GM18526 (cell line): ENCODE measurements around the gene HPCAL1.

Experiments used
- POLR2A ChIP-seq: IDR thresholded peaks from 3 replicates; pipeline ENCODE4 v1.6.1; 2011; ENCODE audit not compliant: insufficient read length; ENCODE audit errors: extremely low read depth

Gene HPCAL1

DNA sequence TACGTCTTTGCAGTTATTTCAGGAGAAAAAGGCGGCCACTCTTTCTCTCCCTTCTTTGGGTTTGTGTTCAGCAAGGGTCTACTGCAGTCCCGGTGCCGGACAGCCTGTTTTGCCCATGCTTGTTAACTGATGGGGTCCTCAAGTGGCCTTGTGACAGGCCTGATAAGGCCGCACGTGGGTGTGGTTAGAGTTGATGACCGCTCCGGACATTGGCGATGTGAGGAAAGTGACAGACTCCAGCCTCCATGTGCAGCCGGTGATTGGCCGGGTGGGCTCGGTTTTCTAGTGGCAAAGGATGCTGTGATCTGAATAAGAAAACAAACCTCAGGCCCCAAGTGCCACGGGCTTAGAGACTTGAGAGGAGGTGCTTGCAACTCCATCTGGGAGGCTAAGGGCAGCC lies 15.6 kb downstream of the HPCAL1 start:
- no peak for TF ChIP-seq POLR2A

DNA sequence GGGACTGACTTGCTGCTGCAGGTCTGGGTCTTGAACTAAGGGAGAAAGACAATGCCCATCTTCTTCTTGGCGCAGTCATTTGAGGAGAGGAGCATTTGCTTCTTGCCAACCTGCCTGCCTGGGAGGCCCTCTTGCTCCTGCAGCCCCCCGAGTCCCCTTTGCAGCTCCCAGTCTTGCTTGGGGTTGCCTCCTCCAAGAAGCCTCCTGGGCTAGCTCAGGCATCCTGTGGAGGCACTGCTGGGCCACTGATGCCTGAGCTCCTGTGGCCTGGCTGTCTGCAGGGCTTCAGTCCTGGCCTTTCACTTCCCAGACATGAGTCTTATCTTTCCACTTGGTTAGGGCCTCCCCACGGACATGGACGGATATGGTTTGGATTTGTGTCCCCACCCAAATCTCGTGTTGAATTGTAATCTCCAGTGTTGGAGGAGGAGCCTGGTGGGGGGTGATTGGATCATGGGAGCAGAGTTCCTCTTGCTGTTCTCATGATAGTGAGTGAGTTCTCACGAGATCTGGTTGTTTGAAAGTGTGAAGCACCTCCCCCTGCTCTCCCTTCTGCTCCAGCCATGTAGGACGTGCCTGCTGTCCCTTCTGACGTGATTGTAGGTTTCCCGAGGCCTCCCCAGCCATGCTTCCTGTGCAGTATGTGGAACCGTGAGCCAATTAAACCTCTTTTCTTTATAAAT lies 17.3 kb downstream of the HPCAL1 start:
- TF ChIP-seq POLR2A: no peak

DNA sequence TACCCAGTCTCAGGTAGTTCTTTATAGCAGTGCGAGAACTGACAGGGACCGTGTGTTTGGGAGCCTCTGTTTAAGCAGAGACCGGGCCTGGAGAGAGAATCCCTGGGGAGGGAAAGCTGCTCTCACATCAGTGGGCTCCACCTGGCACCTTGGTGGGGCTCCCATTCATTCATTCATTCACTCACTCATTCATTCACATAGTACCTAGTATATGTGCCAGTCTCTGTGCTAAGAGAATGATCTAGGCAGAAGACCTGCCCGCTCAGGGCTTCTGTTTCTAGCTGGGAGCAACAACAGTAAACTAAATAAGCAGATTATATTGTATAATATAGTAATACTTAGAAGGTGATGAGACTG lies 17.8 kb downstream of the HPCAL1 start:
- TF ChIP-seq POLR2A: no peak

DNA sequence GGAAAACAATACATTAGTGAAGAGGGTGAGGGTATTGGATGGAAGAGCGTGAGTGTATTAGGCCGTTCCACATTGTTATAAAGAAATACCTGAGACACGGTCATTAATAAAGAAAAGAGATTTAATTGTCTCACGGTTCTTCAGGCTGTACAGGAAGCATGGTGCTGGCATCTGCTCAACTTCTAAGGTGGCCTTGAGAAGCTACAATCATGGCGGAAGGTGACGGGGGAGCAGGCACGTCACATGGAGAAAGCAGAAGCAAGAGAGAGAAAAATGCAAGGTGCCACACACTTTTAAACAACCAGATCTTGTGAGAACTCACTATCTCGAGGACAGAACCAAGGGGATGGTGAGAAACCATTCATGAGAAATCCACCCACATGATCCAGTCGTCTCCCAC lies 18.2 kb downstream of the HPCAL1 start:
- TF ChIP-seq POLR2A: no peak

DNA sequence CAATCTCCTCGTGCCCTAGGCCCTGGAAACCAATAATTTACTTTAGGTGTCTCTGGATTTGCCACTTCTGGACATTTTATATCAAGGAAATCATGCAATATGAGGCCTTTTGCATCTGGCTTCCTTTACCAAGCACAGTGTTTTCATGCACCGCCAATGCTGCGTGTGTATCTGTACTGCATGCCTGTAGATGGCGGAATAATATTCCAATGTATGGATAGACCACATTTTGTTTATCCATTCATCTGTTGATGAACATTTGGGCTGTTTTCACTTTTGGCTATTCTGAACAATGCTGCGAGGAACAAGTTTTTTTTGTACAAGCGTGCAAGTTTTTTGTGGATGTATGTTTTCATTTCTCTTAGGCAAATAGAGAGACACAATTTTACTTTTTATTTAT lies 18.9 kb downstream of the HPCAL1 start:
- TF ChIP-seq POLR2A: no peak

DNA sequence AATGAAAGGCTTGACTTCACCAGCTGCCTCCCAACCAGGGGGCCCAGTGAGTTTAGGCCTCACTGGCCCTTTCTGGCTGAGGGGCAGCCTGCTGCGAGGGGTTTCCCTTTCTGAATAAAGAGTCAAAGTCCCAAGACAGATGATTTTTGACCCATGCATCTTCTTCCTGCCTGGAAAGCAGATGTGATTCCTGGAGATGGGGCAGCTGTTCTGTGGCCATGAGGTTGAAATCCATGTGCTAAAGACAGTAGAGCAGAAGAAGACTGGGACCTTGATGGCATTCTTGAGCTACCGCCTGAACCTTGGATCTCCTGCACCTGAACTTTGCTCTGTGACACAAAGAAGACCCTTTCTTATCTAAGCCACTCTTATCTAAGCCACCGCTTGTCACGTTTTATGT lies 19.8 kb downstream of the HPCAL1 start:
- no peak for TF ChIP-seq POLR2A

DNA sequence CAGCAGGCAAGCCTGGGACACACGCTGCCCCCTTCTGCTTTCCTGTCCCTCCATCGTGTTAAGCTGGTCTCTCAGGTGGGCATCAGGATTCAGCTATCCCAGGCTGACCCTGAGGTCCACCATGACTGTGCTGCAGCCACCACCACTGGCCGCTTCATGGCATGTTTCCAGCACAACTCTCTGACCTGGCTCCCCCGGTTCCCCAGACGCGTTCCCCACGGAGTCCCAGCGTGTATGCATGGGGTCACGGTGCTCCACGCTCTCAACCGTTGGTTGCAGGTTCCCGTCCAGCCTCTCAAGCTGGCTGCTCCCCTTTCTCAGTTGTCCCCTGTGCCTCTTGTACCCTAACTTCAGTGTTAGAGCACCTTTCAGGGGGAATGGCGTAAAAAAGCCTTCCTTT lies 20.3 kb downstream of the HPCAL1 start:
- TF ChIP-seq POLR2A: no peak

DNA sequence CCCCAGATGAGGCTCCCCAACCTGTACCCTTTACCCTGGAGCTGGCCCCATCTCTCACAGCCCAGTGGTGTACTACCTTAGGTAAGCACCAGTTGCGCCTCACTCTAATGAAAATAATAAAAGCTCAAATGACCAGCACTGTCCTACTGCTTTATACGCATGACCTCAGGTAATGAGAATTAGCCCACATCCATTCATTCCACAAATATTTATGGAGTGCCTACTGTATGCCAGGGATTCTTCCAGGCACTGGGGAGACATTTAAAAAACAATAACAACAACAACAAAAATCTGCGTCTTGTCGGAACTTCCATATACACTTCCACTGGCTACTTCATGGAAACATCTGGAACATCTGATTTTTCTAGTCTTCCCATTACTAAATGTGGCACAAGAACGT lies 20.8 kb downstream of the HPCAL1 start:
- TF ChIP-seq POLR2A: no peak

DNA sequence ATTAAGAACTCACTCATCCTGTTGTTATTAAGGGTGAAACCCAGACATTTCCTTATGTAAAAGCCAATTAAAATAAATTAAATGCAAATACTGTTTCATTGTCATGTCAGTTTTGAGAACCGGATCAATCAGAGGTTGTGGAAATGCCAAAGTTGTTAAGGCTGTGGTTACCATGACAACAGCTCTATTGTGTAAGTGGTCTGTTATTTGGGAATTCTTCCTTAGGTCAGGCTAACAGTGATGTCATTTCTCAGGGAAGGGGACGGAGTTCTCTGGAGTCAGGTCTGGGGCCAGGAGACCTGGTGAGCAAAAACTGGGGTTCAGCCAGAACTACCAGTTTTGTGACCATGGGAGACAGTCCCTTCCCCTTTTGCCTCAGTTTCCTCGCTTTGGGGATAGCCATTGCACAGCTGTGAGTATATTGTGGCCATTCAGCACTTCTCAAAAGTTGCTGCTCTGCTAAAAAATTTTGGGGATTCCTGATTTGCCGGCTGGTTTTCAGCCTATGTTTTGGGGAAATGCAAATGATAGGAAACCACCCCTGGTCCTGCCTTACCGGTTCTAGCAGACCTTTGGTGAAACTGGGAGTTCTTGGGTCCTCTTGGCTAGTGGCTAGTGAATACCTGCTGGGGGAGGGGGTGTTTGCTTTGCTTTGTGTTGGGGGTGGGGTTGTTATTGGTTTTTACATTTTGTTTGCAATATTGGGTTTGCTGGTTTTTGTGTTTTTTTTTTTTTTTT lies 21.6 kb downstream of the HPCAL1 start:
- TF ChIP-seq POLR2A: no peak

DNA sequence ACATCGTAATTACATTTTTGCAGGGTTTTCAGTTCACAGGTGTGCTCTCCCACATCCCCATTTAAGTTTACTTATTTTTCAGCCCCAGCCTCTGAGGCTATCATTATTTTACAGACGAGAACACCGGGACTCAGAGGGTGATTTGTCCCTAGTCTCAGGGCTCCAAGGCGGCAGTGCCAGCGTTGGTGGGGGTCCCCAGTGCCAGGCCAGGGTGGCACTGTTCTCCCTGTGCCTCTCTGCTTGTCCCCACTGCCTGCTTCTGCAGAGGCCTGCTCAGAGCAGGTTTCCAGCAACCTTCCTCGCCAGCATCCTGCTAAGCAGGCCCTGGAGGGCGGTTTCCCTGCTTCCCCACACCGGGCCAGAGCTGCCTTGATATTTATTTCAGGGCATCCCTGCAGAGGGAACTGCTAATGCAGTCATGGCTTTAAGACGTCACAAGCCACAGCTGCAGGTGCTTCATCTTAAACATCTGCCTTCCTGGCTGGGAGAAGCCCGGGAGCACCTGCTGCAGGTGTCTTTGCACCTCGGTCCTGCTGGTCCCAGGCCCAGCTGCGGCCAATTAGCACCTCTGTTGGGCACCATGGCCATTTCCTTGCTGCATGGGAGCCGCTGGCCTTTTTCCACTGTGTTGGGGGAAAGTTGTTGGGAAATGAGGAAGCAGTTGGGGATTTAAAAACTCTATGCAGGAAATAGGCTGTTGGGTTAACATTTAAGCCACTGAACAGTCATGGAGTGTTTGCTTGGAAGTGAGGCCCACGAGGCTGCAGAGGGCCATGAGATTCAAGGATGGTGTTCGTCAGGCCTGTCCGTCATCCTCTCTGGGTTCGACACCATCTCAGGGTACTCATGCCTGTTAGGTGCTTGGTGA lies 22.8 kb downstream of the HPCAL1 start:
- TF ChIP-seq POLR2A: no peak

DNA sequence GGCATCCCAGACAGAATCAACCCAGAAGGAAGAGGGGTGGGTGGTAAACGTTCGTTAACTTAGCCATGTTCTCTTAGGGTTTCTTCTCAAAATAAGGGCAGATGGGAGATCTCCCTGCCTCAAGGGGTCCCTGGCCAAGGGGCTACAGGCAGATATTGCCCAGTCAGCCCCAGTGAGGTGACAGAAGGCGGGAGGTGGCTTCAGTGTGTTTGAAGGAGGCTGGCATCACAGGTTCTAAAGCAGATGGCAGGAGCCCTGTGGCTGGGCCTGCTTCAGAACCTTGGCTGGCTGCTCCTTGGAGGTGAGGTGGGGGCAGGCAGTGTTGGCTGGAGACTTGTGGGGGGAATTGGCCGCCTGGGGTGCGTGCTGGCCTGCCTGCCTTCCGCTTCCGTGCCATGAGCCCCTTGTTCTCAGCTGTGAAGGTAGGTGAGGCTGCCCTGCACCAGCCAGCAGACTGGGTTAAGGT lies 23.5 kb downstream of the HPCAL1 start:
- no peak for TF ChIP-seq POLR2A

DNA sequence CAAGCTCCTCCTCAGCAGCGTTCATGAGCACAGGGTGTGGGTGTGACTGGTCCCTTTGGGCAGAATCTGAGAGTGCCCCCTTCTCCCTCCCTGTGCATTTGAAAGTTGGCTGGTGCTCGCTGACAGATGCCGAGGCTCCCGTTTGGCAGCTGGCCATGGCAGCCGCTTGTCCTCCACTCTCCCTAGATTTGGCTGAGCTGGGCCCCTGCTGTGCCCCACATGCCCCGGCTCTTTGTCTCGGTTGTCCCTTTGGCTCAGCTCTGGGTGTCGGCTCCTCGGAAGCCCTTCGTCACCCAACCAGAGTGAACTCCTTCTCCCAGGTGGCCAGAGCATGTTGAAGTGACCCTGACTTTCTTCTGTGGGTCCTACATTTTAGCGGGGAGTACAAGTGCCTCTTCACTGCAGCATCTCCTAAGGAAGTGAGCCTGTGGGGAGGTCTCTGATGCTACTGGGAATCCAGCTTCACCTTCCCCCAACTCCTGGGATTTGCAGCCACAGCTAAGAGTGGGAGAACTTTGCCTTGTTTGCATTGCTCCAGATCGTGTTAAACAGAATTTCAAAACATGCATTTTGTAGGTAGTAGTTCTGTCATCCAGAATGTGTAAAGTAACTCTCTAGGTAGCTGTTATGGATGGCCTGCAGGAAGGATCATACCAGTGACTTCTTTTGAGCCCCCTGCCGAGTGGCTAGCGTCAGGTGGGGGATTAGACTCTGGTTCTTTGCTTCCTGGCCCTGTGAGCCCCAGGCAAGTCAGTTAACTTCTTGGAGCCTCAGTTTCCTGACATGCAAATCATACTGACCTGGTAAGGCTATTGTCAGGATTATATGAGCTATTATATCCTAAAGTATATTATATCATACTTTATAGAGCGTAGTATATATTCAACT lies 24.2 kb downstream of the HPCAL1 start:
- no peak for TF ChIP-seq POLR2A

DNA sequence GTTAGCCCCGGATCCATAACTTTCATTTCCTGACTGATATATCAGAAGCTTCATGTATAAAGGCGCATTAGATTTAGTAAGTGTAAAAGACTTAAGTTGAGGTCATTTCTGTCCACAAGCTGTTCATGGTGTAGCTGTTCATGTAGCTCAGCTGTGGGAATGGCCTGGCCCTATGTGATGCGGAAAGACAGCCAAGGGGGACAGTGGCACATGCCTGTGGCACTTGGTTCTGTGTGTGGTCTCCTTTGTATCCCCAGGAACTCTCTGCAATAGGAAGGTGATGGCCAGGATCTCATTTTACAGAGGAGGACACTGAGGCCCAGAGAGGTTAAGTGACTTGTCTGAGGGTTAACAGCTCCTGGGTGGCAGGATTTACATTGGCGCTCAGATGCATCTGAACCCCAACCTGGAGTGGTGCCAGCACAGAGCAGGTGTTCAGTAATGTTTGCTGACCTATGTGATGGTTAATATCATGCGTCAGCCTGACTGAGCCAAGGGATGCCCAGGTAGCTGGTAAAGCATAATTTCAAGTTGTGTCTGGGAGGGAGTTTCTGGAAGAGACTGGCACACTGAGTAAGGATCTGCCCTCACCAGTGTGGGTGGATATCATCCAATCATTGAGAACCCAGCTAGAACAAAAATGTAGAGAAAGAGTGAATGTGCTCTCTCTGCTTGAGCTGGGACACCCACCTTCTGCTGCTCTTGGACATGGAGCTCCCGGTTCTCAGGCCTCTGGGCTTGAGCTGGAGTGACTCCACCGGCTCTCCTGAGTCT lies 25.4 kb downstream of the HPCAL1 start:
- no peak for TF ChIP-seq POLR2A

DNA sequence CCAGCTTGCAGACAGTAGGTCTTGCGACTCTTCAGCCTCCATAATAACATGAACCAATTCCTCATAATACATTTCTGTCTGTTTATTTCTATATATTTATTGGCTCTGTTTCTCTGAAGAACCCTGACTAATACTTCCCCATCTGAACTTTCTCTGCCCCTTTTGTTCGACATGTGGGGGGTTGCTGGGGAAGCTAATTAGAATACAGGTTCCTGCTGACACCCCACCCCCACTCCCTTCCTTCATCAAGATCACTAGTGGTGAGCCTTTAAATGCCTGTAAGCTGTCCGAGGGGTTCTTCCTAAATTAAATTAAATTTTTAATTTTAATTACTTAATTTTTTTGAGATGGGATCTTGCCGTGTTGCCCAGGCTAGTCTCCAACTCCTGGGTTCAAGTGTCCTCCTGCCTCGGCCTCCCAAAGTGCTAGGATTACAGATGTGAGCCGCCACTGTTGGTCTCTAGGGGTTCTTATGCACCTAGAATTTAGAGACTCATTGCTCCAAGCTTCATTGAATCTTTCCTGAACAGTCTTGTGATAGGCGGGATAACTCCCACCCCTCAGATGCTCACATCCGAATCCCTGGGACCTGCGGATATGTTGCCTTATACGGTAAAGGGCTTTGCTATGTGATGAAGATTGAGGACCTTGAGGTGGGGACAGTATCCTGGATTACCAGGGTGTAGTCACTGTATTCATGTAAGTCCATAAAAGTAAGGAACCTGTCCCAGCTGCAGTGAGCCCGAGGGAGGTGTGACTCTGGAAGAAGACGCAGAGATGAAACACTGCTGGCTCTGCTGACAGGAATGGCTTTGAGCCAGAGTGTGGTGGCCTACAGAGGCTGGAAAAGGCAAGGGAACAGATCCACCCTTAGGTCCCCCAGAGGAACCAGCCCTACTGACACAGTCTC lies 26.2 kb downstream of the HPCAL1 start:
- TF ChIP-seq POLR2A: no peak

DNA sequence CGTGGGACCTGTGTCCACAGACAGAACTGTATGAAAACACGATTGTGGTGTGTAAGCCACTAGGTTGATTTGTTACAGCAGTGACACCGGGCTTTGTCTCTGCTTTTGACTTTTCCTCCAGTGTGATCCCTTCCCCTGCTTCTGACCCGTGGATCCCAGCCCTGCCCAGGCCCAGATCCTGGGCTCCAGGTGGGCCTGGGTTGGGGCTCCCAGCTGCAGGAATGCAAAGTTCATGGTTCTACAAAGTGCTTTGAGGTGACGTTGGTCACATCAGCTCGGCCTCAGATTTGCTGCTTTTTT lies 26.8 kb downstream of the HPCAL1 start:
- TF ChIP-seq POLR2A: no peak
